HepG2 (cell line): ENCODE data around the gene CBX2. TPM values are rescaled to one million over a fixed set of nuclear protein-coding genes. Genes with fewer than 3 reads are reported as not detected.

ENCODE experiments used
- CEBPG ChIP-seq: IDR thresholded peaks from 2 replicates; pipeline ENCODE4 v1.6.1; 2016
- CTCF ChIP-seq: sonication (generic); formaldehyde crosslinking; IDR thresholded peaks from 2 replicates; pipeline ENCODE4 v1.5.0; 2020; ENCODE audit warnings: mild to moderate bottlenecking, missing genetic modification reagents, moderate library complexity
- FLYWCH1 ChIP-seq: sonication (generic); formaldehyde crosslinking; IDR thresholded peaks from 2 replicates; pipeline ENCODE4 v1.8.1; 2023; ENCODE audit warnings: mild to moderate bottlenecking, missing genetic modification reagents
- NFE2L2 ChIP-seq: fragments of 150-350 bp; IDR thresholded peaks from 2 replicates; pipeline ENCODE4 v1.6.1; 2014; ENCODE audit warnings: low read length
- RBAK ChIP-seq: sonication (generic); formaldehyde crosslinking; IDR thresholded peaks from 2 replicates; pipeline ENCODE4 v1.5.1; 2020; ENCODE audit warnings: mild to moderate bottlenecking, missing genetic modification reagents
- SAP130 ChIP-seq: IDR thresholded peaks from 2 replicates; pipeline ENCODE4 v1.6.1; 2016; ENCODE audit warnings: low read depth
- THAP8 ChIP-seq: sonication (generic); formaldehyde crosslinking; IDR thresholded peaks from 2 replicates; pipeline ENCODE4 v1.5.1; 2020; ENCODE audit warnings: missing genetic modification reagents, mild to moderate bottlenecking, borderline replicate concordance
- THAP9 ChIP-seq: sonication (generic); formaldehyde crosslinking; IDR thresholded peaks from 2 replicates; pipeline ENCODE4; 2020; ENCODE audit warnings: missing genetic modification reagents, mild to moderate bottlenecking, borderline replicate concordance
- ZBTB34 ChIP-seq: sonication (generic); formaldehyde crosslinking; IDR thresholded peaks from 2 replicates; pipeline ENCODE4 v1.8.0; 2022; ENCODE audit warnings: mild to moderate bottlenecking, missing genetic modification reagents
- ZMAT3 ChIP-seq: sonication (generic); formaldehyde crosslinking; conservative IDR thresholded peaks from 2 replicates; pipeline ENCODE4 v1.7.0; 2021; ENCODE audit warnings: missing genetic modification reagents
- ZNF446 ChIP-seq: sonication (generic); formaldehyde crosslinking; IDR thresholded peaks from 2 replicates; pipeline ENCODE4 v1.5.0; 2020; ENCODE audit warnings: mild to moderate bottlenecking, missing genetic modification reagents
- ZNF564 ChIP-seq: sonication (generic); formaldehyde crosslinking; IDR thresholded peaks from 2 replicates; pipeline ENCODE4 v1.8.1; 2023; ENCODE audit warnings: mild to moderate bottlenecking, missing genetic modification reagents
- ZNF589 ChIP-seq: sonication (generic); formaldehyde crosslinking; conservative IDR thresholded peaks from 2 replicates; pipeline ENCODE4 v1.8.0; 2022; ENCODE audit warnings: mild to moderate bottlenecking, moderate library complexity, missing genetic modification reagents
- ZNF737 ChIP-seq: sonication (generic); formaldehyde crosslinking; IDR thresholded peaks from 2 replicates; pipeline ENCODE4 v1.5.0; 2020; ENCODE audit warnings: missing genetic modification reagents, mild to moderate bottlenecking, borderline replicate concordance
- polyA plus RNA-seq, 8 experiments: library from polyadenylated mRNA; depleted of rRNA in 3 of 8; stranded (reverse) in 7 of 8; unstranded in 1 of 8; fragments of >200 nt; fragmentation: Illumina TruSeq in 4 of 8; extraction: Trizol in 4 of 8; gene quantifications; 2 replicates each; pipeline versions ENCODE4 v1.2.1 to v1.2.3, GENCODE V29; 2011 to 2016; ENCODE audit warnings: low read depth in 4 of 8, missing spikeins in 1 of 8, mixed read lengths in 1 of 8; ENCODE audit not compliant: insufficient read depth in 1 of 8
- total RNA-seq, 5 experiments: library from RNA; depleted of rRNA; stranded (reverse); fragments of >200 nt; fragmentation: Illumina TruSeq; extraction: Trizol; gene quantifications; 2 replicates each; pipeline ENCODE4 v1.2.3, GENCODE V29; 2016; ENCODE audit warnings: low read depth in 1 of 5
- TF ChIP-seq, protein P1 (sequence below): sonication (generic); formaldehyde crosslinking; IDR thresholded peaks from 2 replicates; pipeline ENCODE4 v1.8.0; 2022; ENCODE audit warnings: missing genetic modification reagents, mild to moderate bottlenecking, borderline replicate concordance
- TF ChIP-seq, protein P2 (sequence below): sonication (generic); formaldehyde crosslinking; IDR thresholded peaks from 2 replicates; pipeline ENCODE4 v1.8.1; 2022; ENCODE audit warnings: low read depth, mild to moderate bottlenecking, missing genetic modification reagents

CBX2 gene
- total and polyA plus RNA-seq, 2 of the 13 experiments (the other 11 are each of a cell fraction or from before 2014, with no cell fraction given) = 14.5 to 31.1 TPM

DNA sequence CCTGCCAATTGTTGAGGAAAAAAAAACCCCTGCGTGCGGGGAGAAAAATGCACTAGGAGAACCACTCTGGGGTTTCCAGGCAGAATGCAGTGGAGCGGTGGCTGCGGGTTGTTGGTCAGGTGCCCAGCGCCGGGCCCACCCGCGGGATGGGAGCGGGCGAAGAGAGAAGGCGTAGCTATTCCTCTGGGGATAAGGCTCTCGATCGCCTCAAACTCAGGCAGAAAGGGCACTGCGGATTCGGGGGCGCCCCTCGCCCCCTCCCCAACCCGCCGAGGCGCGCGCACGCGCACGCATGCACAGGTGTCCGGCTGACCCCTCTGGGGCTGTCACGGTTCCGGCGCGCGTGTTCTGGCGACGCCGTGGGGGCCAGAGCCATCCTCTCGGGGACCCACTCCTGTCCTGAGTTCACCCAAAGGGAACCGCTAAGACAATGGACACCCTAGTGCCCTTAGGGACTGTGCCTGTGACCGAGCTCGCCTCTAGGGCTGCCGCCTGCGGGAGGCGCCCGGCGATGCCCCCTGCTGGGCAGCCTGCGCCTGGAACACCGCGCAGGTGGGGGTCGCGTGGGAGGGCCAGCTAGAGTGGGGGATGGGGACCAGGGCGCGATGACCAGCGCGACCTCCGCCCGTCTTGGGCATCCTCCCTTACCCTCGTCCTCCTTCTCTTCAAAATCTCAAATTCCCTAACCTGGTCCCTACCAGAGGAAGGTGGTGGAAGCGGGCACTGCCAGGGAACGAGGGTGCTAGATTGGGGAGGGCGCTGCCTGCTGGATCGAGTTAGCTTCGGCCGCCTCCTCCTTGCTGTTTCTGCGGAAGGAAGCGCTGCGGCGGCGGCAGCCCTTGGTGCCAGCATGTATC, 33.3 kb downstream of the CBX2 start (continued):
- 0 out of 2 replicates have a peak, but pooled peaks have one; percentile 41 for TF ChIP-seq ZNF737
- TF ChIP-seq SAP130 (CRISPR knock-in tag) = peak; percentile 47; the same call in 1 of the 2 replicates
- TF ChIP-seq, protein P1, sequence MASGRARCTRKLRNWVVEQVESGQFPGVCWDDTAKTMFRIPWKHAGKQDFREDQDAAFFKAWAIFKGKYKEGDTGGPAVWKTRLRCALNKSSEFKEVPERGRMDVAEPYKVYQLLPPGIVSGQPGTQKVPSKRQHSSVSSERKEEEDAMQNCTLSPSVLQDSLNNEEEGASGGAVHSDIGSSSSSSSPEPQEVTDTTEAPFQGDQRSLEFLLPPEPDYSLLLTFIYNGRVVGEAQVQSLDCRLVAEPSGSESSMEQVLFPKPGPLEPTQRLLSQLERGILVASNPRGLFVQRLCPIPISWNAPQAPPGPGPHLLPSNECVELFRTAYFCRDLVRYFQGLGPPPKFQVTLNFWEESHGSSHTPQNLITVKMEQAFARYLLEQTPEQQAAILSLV (CRISPR knock-in tag) = no peak
- no peak for TF ChIP-seq CEBPG (CRISPR knock-in tag)
- TF ChIP-seq, protein P2, sequence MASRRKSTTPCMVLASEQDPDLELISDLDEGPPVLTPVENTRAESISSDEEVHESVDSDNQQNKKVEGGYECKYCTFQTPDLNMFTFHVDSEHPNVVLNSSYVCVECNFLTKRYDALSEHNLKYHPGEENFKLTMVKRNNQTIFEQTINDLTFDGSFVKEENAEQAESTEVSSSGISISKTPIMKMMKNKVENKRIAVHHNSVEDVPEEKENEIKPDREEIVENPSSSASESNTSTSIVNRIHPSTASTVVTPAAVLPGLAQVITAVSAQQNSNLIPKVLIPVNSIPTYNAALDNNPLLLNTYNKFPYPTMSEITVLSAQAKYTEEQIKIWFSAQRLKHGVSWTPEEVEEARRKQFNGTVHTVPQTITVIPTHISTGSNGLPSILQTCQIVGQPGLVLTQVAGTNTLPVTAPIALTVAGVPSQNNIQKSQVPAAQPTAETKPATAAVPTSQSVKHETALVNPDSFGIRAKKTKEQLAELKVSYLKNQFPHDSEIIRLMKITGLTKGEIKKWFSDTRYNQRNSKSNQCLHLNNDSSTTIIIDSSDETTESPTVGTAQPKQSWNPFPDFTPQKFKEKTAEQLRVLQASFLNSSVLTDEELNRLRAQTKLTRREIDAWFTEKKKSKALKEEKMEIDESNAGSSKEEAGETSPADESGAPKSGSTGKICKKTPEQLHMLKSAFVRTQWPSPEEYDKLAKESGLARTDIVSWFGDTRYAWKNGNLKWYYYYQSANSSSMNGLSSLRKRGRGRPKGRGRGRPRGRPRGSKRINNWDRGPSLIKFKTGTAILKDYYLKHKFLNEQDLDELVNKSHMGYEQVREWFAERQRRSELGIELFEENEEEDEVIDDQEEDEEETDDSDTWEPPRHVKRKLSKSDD (CRISPR knock-in tag) = 0 out of 2 replicates have a peak, but pooled peaks have one; percentile 33
- peak; percentile 94 for TF ChIP-seq CTCF (CRISPR knock-in tag)
- no peak for TF ChIP-seq ZMAT3
- TF ChIP-seq ZNF564 (CRISPR knock-in tag) = no peak
- no peak for TF ChIP-seq THAP8 (CRISPR knock-in tag)
- TF ChIP-seq ZNF589 = no peak
- 0 out of 2 replicates have a peak, but pooled peaks have one; percentile 30 for TF ChIP-seq FLYWCH1 (CRISPR knock-in tag)
- no peak for TF ChIP-seq ZBTB34 (CRISPR knock-in tag)
- TF ChIP-seq NFE2L2 = no peak
- TF ChIP-seq THAP9 = peak; percentile 39; the same call in 1 of the 2 replicates
- no peak for TF ChIP-seq ZNF446
- TF ChIP-seq RBAK (CRISPR knock-in tag) = no peak
